Ovary (tissue), 9 donors: ENCODE measurements around the gene FBXL2. TPM values are rescaled to one million over a fixed set of nuclear protein-coding genes. Genes with fewer than 3 reads are reported as not detected.

Experiments used
- DNase-seq, 5 donors: peaks; one replicate each; pipeline ENCODE4 v3.0.0-alpha.2; 2019 to 2020
- H3K27ac ChIP-seq, 2 donors: fragments of 200-600 bp; one replicate each; pipeline versions ENCODE4 v1.5.1 to v1.8.0; 2019 to 2022
- H3K27me3 ChIP-seq: fragments of 200-600 bp; one replicate; pipeline ENCODE4 v1.8.0; 2022
- H3K36me3 ChIP-seq: fragments of 200-600 bp; sonication (generic); one replicate; pipeline ENCODE4 v1.5.1; 2019
- H3K4me1 ChIP-seq: one replicate; pipeline ENCODE4 v1.8.1; 2013; ENCODE audit warnings: mild to moderate bottlenecking, moderate library complexity; ENCODE audit not compliant: insufficient read depth
- H3K4me3 ChIP-seq: fragments of 200-600 bp; sonication (generic); one replicate; pipeline ENCODE4 v1.5.1; 2017
- H3K9me3 ChIP-seq, 2 donors: fragments of 200-600 bp in 1 of 2; sonication (generic) in 1 of 2; one replicate each; pipeline versions ENCODE4 v1.5.1 to v1.8.1; 2013 to 2019; ENCODE audit warnings: mild to moderate bottlenecking in 1 of 2, moderate library complexity in 1 of 2
- EP300 ChIP-seq: sonication (generic); formaldehyde crosslinking; IDR thresholded peaks from one replicate; pipeline ENCODE4 v1.6.1; 2017; ENCODE audit warnings: antibody characterized with exemption
- POLR2A ChIP-seq: fragments of 450-650 bp; IDR thresholded peaks from one replicate; pipeline ENCODE4 v1.6.1; 2017; ENCODE audit warnings: antibody characterized with exemption, mild to moderate bottlenecking, moderate library complexity
- WGBS, 3 donors: extraction: QIAGEN DNeasy Blood & Tissue Kit in 1 of 3; methylation state at CpG; one replicate each; pipeline versions ENCODE4 v1.1.5 to v1.1.7; 2013 to 2017; 5-methylcytosine and 5-hydroxymethylcytosine counted together
- intact Hi-C, 4 donors: fragments of 100-400 bp; cut with DNase I; formaldehyde crosslinking; loops; one replicate each; pipeline versions ENCODE4 v1.11.0 to v1.15.1; 2022 to 2023
- polyA plus RNA-seq, 2 donors: library from polyadenylated mRNA; stranded (reverse); fragments of 200-250 nt in 1 of 2; fragments of 350-450 nt in 1 of 2; fragmentation: Illumina TruSeq in 1 of 2; extraction: RNeasy Lipid Tissue Mini Kit (QIAGEN cat#74804) in 1 of 2; gene quantifications; one replicate each; pipeline ENCODE4 v1.2.3, GENCODE V29; 2013 to 2014
- total RNA-seq, 7 donors: library from RNA; depleted of rRNA in 2 of 7; stranded (reverse); fragments of >200 nt in 2 of 7; fragmentation: NEBNext Ultra II Directional in 3 of 7; extraction: Animal tissue kit (Norgen Biotek cat#: 25700) in 3 of 7; gene quantifications; one replicate each; pipeline versions ENCODE4 v1.1.0 to v1.2.4, GENCODE V29; 2016 to 2023
- TF ChIP-seq, protein P1 (sequence below), 3 donors: fragments of 450-650 bp in 2 of 3; fragments of 200-600 bp in 1 of 3; IDR thresholded peaks; one replicate each; pipeline versions ENCODE4 v1.5.1 to v1.8.0; 2016 to 2022; ENCODE audit warnings: antibody characterized with exemption in 3 of 3, mild to moderate bottlenecking in 1 of 3
- donor health status: DM: no; HTN: no; CAD: no; lungs with moderate emphysema.
- donor health status: DM: no; HTN: no; CAD: no.
- donor health status: Bipolar disorder and iron deficiency.
- donor health status: DM: yes; HTN: yes; CAD: no.
- donor health status: DM: no; HTN: no; CAD: no.
- donor health status: DM: yes; HTN: yes; CAD: no.

FBXL2 gene
- total and polyA plus RNA-seq, 9 donors: 4.6 to 19.3 (median 9.5) TPM

DNA sequence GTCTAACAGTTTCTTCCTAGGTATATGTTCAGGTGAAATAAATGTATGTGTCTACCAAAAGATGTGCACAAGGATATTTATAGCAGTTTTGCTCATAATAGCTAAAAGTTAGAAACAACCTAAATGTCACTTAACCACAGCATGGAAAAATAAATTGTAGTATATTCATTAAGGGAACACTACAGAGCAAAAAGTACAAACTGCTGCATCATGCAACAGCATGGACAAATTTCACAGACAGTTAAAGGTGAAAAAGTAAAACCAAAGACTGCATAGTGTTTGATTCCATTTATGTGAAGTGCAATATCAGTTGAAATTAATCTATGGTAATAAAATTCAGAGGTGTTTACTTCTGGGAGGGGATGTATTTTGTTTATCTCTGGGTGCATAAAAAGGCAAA lies 62.5 kb downstream of the FBXL2 start:
- Histone ChIP-seq H3K9me3 (no peaks in the 10 kb centered on the region), H3K36me3 (no peaks in the 10 kb centered on the region), H3K27ac (no peak overlapping the region), H3K27me3 (no peaks in the 10 kb centered on the region), H3K4me1 (no peaks in the 10 kb centered on the region), H3K4me3 (no peak overlapping the region)
- intact Hi-C loops: no loop called here
- TF ChIP-seq EP300: no peak
- TF ChIP-seq, protein P1, sequence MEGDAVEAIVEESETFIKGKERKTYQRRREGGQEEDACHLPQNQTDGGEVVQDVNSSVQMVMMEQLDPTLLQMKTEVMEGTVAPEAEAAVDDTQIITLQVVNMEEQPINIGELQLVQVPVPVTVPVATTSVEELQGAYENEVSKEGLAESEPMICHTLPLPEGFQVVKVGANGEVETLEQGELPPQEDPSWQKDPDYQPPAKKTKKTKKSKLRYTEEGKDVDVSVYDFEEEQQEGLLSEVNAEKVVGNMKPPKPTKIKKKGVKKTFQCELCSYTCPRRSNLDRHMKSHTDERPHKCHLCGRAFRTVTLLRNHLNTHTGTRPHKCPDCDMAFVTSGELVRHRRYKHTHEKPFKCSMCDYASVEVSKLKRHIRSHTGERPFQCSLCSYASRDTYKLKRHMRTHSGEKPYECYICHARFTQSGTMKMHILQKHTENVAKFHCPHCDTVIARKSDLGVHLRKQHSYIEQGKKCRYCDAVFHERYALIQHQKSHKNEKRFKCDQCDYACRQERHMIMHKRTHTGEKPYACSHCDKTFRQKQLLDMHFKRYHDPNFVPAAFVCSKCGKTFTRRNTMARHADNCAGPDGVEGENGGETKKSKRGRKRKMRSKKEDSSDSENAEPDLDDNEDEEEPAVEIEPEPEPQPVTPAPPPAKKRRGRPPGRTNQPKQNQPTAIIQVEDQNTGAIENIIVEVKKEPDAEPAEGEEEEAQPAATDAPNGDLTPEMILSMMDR (IDR thresholded peaks at IDR 0.05): no peak
- no peak for TF ChIP-seq POLR2A
- DNase-seq: no peak

DNA sequence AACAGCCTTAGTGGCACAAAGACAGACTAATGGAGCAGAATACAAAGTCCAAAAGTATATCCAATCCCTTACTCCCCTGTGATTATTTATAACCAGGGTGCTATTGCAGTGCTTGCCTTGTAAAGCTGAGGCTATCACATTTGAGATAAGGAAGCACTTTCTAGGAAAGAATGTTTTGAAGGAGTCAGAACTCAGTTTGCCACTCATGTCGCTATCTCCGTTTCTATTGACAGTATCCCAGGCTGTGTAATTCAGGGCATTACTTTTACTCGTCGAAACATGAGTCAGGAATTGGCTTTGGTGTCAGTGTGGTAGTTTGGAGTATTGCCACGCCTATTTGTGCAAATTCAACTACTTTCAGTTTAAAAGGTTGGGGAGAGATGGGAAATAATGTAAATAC lies 78.4 kb downstream of the FBXL2 start:
- H3K4me3 ChIP-seq: no peak overlapping the region
- DNase-seq: no peak
- TF ChIP-seq EP300: no peak
- TF ChIP-seq, protein P1 (IDR thresholded peaks at IDR 0.05): no peak
- TF ChIP-seq POLR2A: no peak
- H3K36me3 ChIP-seq: no peaks in the 10 kb centered on the region
- H3K27ac ChIP-seq: no peak overlapping the region
- no peaks in the 10 kb centered on the region for H3K4me1 ChIP-seq
- intact Hi-C loops: no loop called here
- H3K9me3 ChIP-seq: no peaks in the 10 kb centered on the region
- 9 to 31% (median 16%) methylated on average over 5 of the region's 5 CpGs for WGBS, 3 donors
- no peaks in the 10 kb centered on the region for H3K27me3 ChIP-seq

DNA sequence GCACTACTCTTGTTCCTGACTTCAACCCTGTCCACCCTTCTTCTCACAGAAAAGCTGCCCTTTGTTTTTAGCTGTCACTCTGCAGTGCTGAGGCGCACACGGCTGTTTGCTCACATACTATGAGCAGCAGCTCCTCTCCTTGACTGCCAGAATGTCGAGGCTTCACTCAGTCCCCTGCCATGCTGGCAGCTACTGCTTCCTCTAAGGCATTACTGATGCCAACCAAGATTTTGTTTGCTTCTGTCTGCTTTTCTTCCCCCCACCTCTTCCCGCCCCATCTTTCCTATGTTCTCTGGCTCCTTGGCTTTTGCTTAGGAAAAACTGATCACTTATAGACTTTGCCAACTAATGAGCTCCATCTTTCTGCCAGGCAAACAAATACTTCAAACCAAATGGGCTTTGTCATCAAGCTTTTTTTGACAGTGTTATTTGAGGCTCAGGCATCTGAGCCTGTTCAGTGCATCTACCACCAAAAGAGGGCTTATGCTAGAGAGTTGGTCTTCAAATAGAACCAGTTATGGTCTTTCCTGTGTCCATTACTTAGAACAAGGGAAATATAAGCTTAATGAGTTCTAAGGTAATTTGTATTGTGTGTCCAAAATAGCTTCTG lies 81.0 kb downstream of the FBXL2 start:
- intact Hi-C loops: no loop called here
- no peaks in the 10 kb centered on the region for H3K36me3 ChIP-seq
- DNase-seq: no peak
- H3K4me1 ChIP-seq: no peaks in the 10 kb centered on the region
- TF ChIP-seq, protein P1 (IDR thresholded peaks at IDR 0.05): no peak
- H3K4me3 ChIP-seq: no peak overlapping the region
- H3K27me3 ChIP-seq: no peaks in the 10 kb centered on the region
- no peak overlapping the region for H3K27ac ChIP-seq
- H3K9me3 ChIP-seq: no peaks in the 10 kb centered on the region
- WGBS, 3 donors: 89 to 94% (median 93%) methylated on average over 4 of the region's 4 CpGs

DNA sequence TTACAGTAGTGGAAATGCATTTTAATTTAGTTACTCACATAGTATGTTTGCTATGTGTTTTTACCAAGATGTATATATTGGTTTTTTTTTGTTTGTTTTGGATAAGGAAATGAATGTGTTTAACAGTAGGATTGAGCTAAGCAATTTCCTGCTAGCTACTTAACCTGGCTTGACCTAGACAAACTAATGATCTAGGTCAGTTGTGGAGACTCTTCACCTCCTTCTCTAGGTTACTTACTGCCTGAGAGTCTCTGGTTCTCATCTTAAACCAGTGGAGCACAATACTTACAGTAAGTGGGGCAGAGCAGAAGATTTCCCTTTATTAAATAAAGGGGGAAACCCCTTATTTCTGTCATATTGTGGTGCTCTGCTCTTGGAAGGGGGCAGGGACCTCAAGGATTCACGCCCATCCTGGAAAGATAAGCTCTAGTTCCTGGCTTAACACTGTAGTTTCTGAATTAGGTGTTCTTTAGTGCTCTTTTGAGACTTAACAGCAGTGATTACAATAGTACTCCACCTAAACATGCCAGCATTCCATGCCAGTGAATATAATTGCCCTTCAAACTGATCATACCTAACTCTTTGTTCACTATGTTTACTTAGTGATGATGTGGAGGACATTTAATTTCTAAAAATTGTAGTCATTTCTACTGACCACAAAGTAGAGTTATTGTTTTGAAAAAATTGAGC lies 83.0 kb downstream of the FBXL2 start:
- 49 to 68% (median 59%) methylated on average over 1 of the region's 1 CpG for WGBS, 3 donors
- TF ChIP-seq EP300: no peak
- TF ChIP-seq POLR2A: no peak
- TF ChIP-seq, protein P1 (IDR thresholded peaks at IDR 0.05): no peak
- Histone ChIP-seq H3K9me3 (no peaks in the 10 kb centered on the region), H3K4me1 (no peaks in the 10 kb centered on the region), H3K36me3 (no peaks in the 10 kb centered on the region), H3K27me3 (no peaks in the 10 kb centered on the region), H3K27ac (no peak overlapping the region), H3K4me3 (no peak overlapping the region)
- DNase-seq: no peak
- intact Hi-C loops: no loop called here
